ENCODE data around the gene BANF2. TPM values are rescaled to one million over a fixed set of nuclear protein-coding genes. Genes with fewer than 3 reads are reported as not detected.

Gene BANF2
- polyA plus RNA-seq, 1 donor from 2014 or later: not detected

- Histone ChIP-seq H3K27ac (ENCODE audit: low read length) (no peak overlapping the region), H3K9me2 (ENCODE audit: insufficient read depth, low read length) (no peaks in the 10 kb centered on the region), H3K36me3 (ENCODE audit: insufficient read depth, low read length) (no peaks in the 10 kb centered on the region), H2AFZ (ENCODE audit: low read depth, low read length) (no peak overlapping the region), H3K79me2 (replicated peaks; ENCODE audit: insufficient read depth, low read length) (no peaks in the 10 kb centered on the region), H3K9me3 (ENCODE audit: low read length) (no peaks in the 10 kb centered on the region), H3K4me2 (ENCODE audit: low read length) (no peak overlapping the region), H3K9ac (ENCODE audit: low read length) (no peak overlapping the region), H3K4me3 (ENCODE audit: low read length) (no peak overlapping the region), H3K27me3 (ENCODE audit: insufficient read depth, low read depth, low read length) (no peaks in the 10 kb centered on the region), H4K20me1 (ENCODE audit: insufficient read depth) (no peaks in the 10 kb centered on the region), H3F3A (ENCODE audit: insufficient read depth, low read length, poor library complexity, severe bottlenecking) (no peaks in the 10 kb centered on the region)
- TF ChIP-seq TAF1 (IDR thresholded peaks at IDR 0.05; ENCODE audit: low read depth) (no peak), MXI1 (conservative IDR thresholded peaks at IDR 0.05; ENCODE audit: poor library complexity, severe bottlenecking) (no peak), EP300 (conservative IDR thresholded peaks at IDR 0.05; ENCODE audit: poor library complexity, severe bottlenecking) (no peak), RAD21 (conservative IDR thresholded peaks at IDR 0.05) (no peak), POLR2AphosphoS5 (IDR thresholded peaks at IDR 0.05) (no peak), CTCF (IDR thresholded peaks at IDR 0.05; ENCODE audit: poor library complexity, severe bottlenecking) (no peak), EZH2 (IDR thresholded peaks at IDR 0.05; ENCODE audit: borderline replicate concordance, insufficient read depth, low read length, poor library complexity, severe bottlenecking) (no peak), SMC3 (conservative IDR thresholded peaks at IDR 0.05; ENCODE audit: poor library complexity) (no peak), REST (IDR thresholded peaks at IDR 0.05; ENCODE audit: borderline replicate concordance) (no peak)
Measured at GRCh38 chr20:17727351-17727750, 27.6 kb downstream of the BANF2 start.

GRCh38 chr20:17728074-17728473, 28.3 kb downstream of the BANF2 start:
- Histone ChIP-seq H3K9me3 (ENCODE audit: low read length) (no peaks in the 10 kb centered on the region), H3K4me2 (ENCODE audit: low read length) (no peak overlapping the region), H3K9me2 (ENCODE audit: insufficient read depth, low read length) (no peaks in the 10 kb centered on the region), H3F3A (ENCODE audit: insufficient read depth, low read length, poor library complexity, severe bottlenecking) (no peaks in the 10 kb centered on the region), H3K27ac (ENCODE audit: low read length) (no peak overlapping the region), H3K9ac (ENCODE audit: low read length) (no peak overlapping the region), H3K4me3 (ENCODE audit: low read length) (no peak overlapping the region), H3K27me3 (ENCODE audit: insufficient read depth, low read depth, low read length) (no peaks in the 10 kb centered on the region), H3K36me3 (ENCODE audit: insufficient read depth, low read length) (no peaks in the 10 kb centered on the region), H3K79me2 (replicated peaks; ENCODE audit: insufficient read depth, low read length) (no peaks in the 10 kb centered on the region), H4K20me1 (ENCODE audit: insufficient read depth) (no peaks in the 10 kb centered on the region), H2AFZ (ENCODE audit: low read depth, low read length) (no peak overlapping the region)
- no peak for TF ChIP-seq MXI1 (conservative IDR thresholded peaks at IDR 0.05; ENCODE audit: poor library complexity, severe bottlenecking)
- no peak for TF ChIP-seq SMC3 (conservative IDR thresholded peaks at IDR 0.05; ENCODE audit: poor library complexity)
- no peak for TF ChIP-seq EZH2 (IDR thresholded peaks at IDR 0.05; ENCODE audit: borderline replicate concordance, insufficient read depth, low read length, poor library complexity, severe bottlenecking)
- TF ChIP-seq CTCF (IDR thresholded peaks at IDR 0.05; ENCODE audit: poor library complexity, severe bottlenecking): no peak
- no peak for TF ChIP-seq RAD21 (conservative IDR thresholded peaks at IDR 0.05)
- TF ChIP-seq EP300 (conservative IDR thresholded peaks at IDR 0.05; ENCODE audit: poor library complexity, severe bottlenecking): no peak
- TF ChIP-seq REST (IDR thresholded peaks at IDR 0.05; ENCODE audit: borderline replicate concordance): no peak
- no peak for TF ChIP-seq TAF1 (IDR thresholded peaks at IDR 0.05; ENCODE audit: low read depth)
- TF ChIP-seq POLR2AphosphoS5 (IDR thresholded peaks at IDR 0.05): no peak

All from neural cell (in vitro differentiated cells).